ENCODE results near the gene MPZL2. TPM values are rescaled to one million over a fixed set of nuclear protein-coding genes. Genes with fewer than 3 reads are reported as not detected.
A peak's percentile ranks its signal among the peaks of the same experiment; 100 is the strongest.

The MPZL2 gene
- total and polyA plus RNA-seq, 2 experiments from 2014 or later = 2.6 to 4.2 TPM

GRCh38 chr11:118283037-118283636 is 19.0 kb upstream of the MPZL2 start:
- Histone ChIP-seq H3K27me3 (ENCODE audit: insufficient read depth) (no peaks in the 10 kb centered on the region), H3K9me2 (ENCODE audit: insufficient read depth) (no peaks in the 10 kb centered on the region), H3K27ac (ENCODE audit: low read depth) (no peak overlapping the region), H3K36me3 (ENCODE audit: insufficient read depth) (no peaks in the 10 kb centered on the region), H2AFZ (0 out of 2 replicates have a peak overlapping the region, but pooled peaks have one; percentile 38), H3K4me3 (no peak overlapping the region), H3F3A (replicated peaks; ENCODE audit: low read depth) (no peaks in the 10 kb centered on the region), H3K79me2 (replicated peaks; ENCODE audit: insufficient read depth) (no peaks in the 10 kb centered on the region), H3K4me1 (ENCODE audit: insufficient read depth) (no peaks in the 10 kb centered on the region), H3K4me2 (no peak overlapping the region), H4K20me1 (replicated peaks; ENCODE audit: insufficient read depth) (no peaks in the 10 kb centered on the region)
- Mint-ChIP-seq H3K27me3 (ENCODE audit: insufficient read depth, low read depth, poor library complexity) (no peaks in the 10 kb centered on the region), H3K36me3 (ENCODE audit: low read depth) (no peaks in the 10 kb centered on the region), H3K4me3 (no peak overlapping the region), H3K4me1 (no peaks in the 10 kb centered on the region), H3K27ac (no peak overlapping the region), H3K9me3 (no peaks in the 10 kb centered on the region)
- ATAC-seq (no peak), DNase-seq (ENCODE audit: low spot score) (no peak)
- TF ChIP-seq NANOG (IDR thresholded peaks at IDR 0.05; ENCODE audit: borderline replicate concordance) = no peak

- H3K27ac Mint-ChIP-seq = no peak overlapping the region
- no peak for DNase-seq (ENCODE audit: low spot score)
- no peak for ATAC-seq
- no peak for TF ChIP-seq ZNF331 (CRISPR knock-in tag; IDR thresholded peaks at IDR 0.05; ENCODE audit: low read depth)
- no peak for TF ChIP-seq JUNB (IDR thresholded peaks at IDR 0.05; ENCODE audit: unreplicated experiment)
- no peak for TF ChIP-seq POLR2AphosphoS5 (IDR thresholded peaks at IDR 0.05; ENCODE audit: low read depth)
- TF ChIP-seq REST (IDR thresholded peaks at IDR 0.05; ENCODE audit: unreplicated experiment) = no peak
- TF ChIP-seq EZH2phosphoT487 (IDR thresholded peaks at IDR 0.05; ENCODE audit: unreplicated experiment) = no peak
- no peak for TF ChIP-seq CTCF (conservative IDR thresholded peaks at IDR 0.05; ENCODE audit: low read depth in 2 of 2)
- no peak for TF ChIP-seq NANOG (IDR thresholded peaks at IDR 0.05; ENCODE audit: borderline replicate concordance)
- no peak for TF ChIP-seq EZH2 (IDR thresholded peaks at IDR 0.05; ENCODE audit: low read depth, unreplicated experiment)
- TF ChIP-seq STAT1 (IDR thresholded peaks at IDR 0.05; ENCODE audit: unreplicated experiment) = no peak
- no peak for TF ChIP-seq ETS1 (IDR thresholded peaks at IDR 0.05)
These were observed 18.5 kb upstream of the MPZL2 start for GRCh38 chr11:118282606-118283005.

More at GRCh38 chr11:118282606-118283005, 18.5 kb upstream of the MPZL2 start:
- no peak overlapping the region for H3K4me3 Mint-ChIP-seq
- H3K9me3 Mint-ChIP-seq = no peaks in the 10 kb centered on the region
- H3K27ac ChIP-seq (ENCODE audit: low read depth) = no peak overlapping the region
- no peaks in the 10 kb centered on the region for H3K27me3 ChIP-seq (ENCODE audit: insufficient read depth)
- no peaks in the 10 kb centered on the region for H3K4me1 Mint-ChIP-seq
- H3K9me2 ChIP-seq (ENCODE audit: insufficient read depth) = no peaks in the 10 kb centered on the region
- no peak overlapping the region for H3K4me3 ChIP-seq
- no peaks in the 10 kb centered on the region for H3F3A ChIP-seq (replicated peaks; ENCODE audit: low read depth)
- H3K4me1 ChIP-seq (ENCODE audit: insufficient read depth) = no peaks in the 10 kb centered on the region
- no peaks in the 10 kb centered on the region for H3K79me2 ChIP-seq (replicated peaks; ENCODE audit: insufficient read depth)
- 0 out of 2 replicates have a peak overlapping the region, but pooled peaks have one; percentile 38 for H2AFZ ChIP-seq
- H3K27me3 Mint-ChIP-seq (ENCODE audit: insufficient read depth, low read depth, poor library complexity) = no peaks in the 10 kb centered on the region
- no peaks in the 10 kb centered on the region for H3K36me3 ChIP-seq (ENCODE audit: insufficient read depth)
- H3K36me3 Mint-ChIP-seq (ENCODE audit: low read depth) = no peaks in the 10 kb centered on the region
- no peaks in the 10 kb centered on the region for H4K20me1 ChIP-seq (replicated peaks; ENCODE audit: insufficient read depth)
- H3K4me2 ChIP-seq = no peak overlapping the region
